ENCODE measurements around the gene ADRA2A.

The ADRA2A gene

GRCh38 chr10:111113238-111113960, 36.6 kb downstream of the ADRA2A start:
- DNase-seq = no peak

GRCh38 chr10:111113961-111114757, 37.3 kb downstream of the ADRA2A start:
- DNase-seq = no peak

GRCh38 chr10:111114758-111115500, 38.1 kb downstream of the ADRA2A start:
- no peak for DNase-seq

GRCh38 chr10:111116211-111116610, 39.4 kb downstream of the ADRA2A start:
- DNase-seq = no peak

GRCh38 chr10:111116762-111117445, 40.1 kb downstream of the ADRA2A start:
- DNase-seq = no peak

- no peak for DNase-seq
Observed at GRCh38 chr10:111117528-111118277, 40.9 kb downstream of the ADRA2A start.

- DNase-seq = no peak
Observed at GRCh38 chr10:111118758-111119157, 41.9 kb downstream of the ADRA2A start.

GRCh38 chr10:111119637-111120036, 42.8 kb downstream of the ADRA2A start:
- no peak for DNase-seq

- DNase-seq = no peak
Observed at GRCh38 chr10:111122127-111122526, 45.3 kb downstream of the ADRA2A start.

GRCh38 chr10:111123883-111124282, 47.1 kb downstream of the ADRA2A start:
- no peak for DNase-seq

GRCh38 chr10:111125102-111125501, 48.3 kb downstream of the ADRA2A start:
- DNase-seq = no peak

GRCh38 chr10:111126077-111126476, 49.2 kb downstream of the ADRA2A start:
- DNase-seq = peak; percentile 27

GRCh38 chr10:111127081-111127848, 50.4 kb downstream of the ADRA2A start:
- no peak for DNase-seq

GRCh38 chr10:111128331-111129180, 51.7 kb downstream of the ADRA2A start:
- DNase-seq = no peak

GRCh38 chr10:111129363-111129762, 52.5 kb downstream of the ADRA2A start:
- DNase-seq = no peak

GRCh38 chr10:111130471-111130870, 53.6 kb downstream of the ADRA2A start:
- DNase-seq = no peak
